ENCODE data around the gene MAP3K5. TPM values are rescaled to one million over a fixed set of nuclear protein-coding genes. Genes with fewer than 3 reads are reported as not detected.

Gene MAP3K5
- total RNA-seq, 6 donors from 2014 or later: 26.4 to 45.1 (median 41.8) TPM

- H3K27ac ChIP-seq: peak overlapping the region in 2 of 4 donors; percentile 6 to 31
- WGBS, 2 donors: 45 to 79% methylated on average over 3 of the region's 3 CpGs
- ATAC-seq (ENCODE audit: low FRiP score in 2 of 2) (peak in 1 of 2 donors; percentile 45), DNase-seq (no peak)
- TF ChIP-seq POLR2AphosphoS5 (IDR thresholded peaks at IDR 0.05) (no peak), CTCF (IDR thresholded peaks at IDR 0.05) (no peak), EP300 (IDR thresholded peaks at IDR 0.05) (no peak), POLR2A (IDR thresholded peaks at IDR 0.05) (no peak)
- H3K4me3 ChIP-seq: no peak overlapping the region
- H3K36me3 ChIP-seq: no peaks in the 10 kb centered on the region
- peaks cover 40 to 73% (median 70%) of the 10 kb centered on the region in 4 donors for H3K4me1 ChIP-seq
- H3K9me3 ChIP-seq: no peaks in the 10 kb centered on the region
- no peaks in the 10 kb centered on the region for H3K27me3 ChIP-seq
Measured at GRCh38 chr6:136764517-136764993, 27.7 kb downstream of the MAP3K5 start.

- peak overlapping the region in 2 of 4 donors; percentile 6 to 31 for H3K27ac ChIP-seq
- no peak for ATAC-seq (ENCODE audit: low FRiP score in 2 of 2)
- no peak for TF ChIP-seq EP300 (IDR thresholded peaks at IDR 0.05)
- TF ChIP-seq CTCF (IDR thresholded peaks at IDR 0.05): no peak
- TF ChIP-seq POLR2A (IDR thresholded peaks at IDR 0.05): no peak
- TF ChIP-seq POLR2AphosphoS5 (IDR thresholded peaks at IDR 0.05): no peak
Measured at GRCh38 chr6:136763716-136764516, 28.4 kb downstream of the MAP3K5 start.

GRCh38 chr6:136763255-136763654 lies 29.0 kb downstream of the MAP3K5 start:
- Histone ChIP-seq H3K27ac (no peak overlapping the region), H3K9me3 (no peaks in the 10 kb centered on the region), H3K36me3 (no peaks in the 10 kb centered on the region), H3K27me3 (no peaks in the 10 kb centered on the region), H3K4me3 (no peak overlapping the region), H3K4me1 (peaks cover 40 to 72% (median 70%) of the 10 kb centered on the region in 4 donors)
- ATAC-seq (ENCODE audit: low FRiP score in 2 of 2) (no peak), DNase-seq (no peak)
- no peak for TF ChIP-seq POLR2AphosphoS5 (IDR thresholded peaks at IDR 0.05)
- TF ChIP-seq EP300 (IDR thresholded peaks at IDR 0.05): no peak
- no peak for TF ChIP-seq CTCF (IDR thresholded peaks at IDR 0.05)
- no peak for TF ChIP-seq POLR2A (IDR thresholded peaks at IDR 0.05)
- WGBS, 2 donors: 97 to 100% methylated on average over 1 of the region's 1 CpG

More at GRCh38 chr6:136763716-136764516, 28.4 kb downstream of the MAP3K5 start:
- Histone ChIP-seq H3K27me3 (no peaks in the 10 kb centered on the region), H3K36me3 (no peaks in the 10 kb centered on the region), H3K4me1 (peaks cover 40 to 73% (median 70%) of the 10 kb centered on the region in 4 donors), H3K4me3 (no peak overlapping the region), H3K9me3 (no peaks in the 10 kb centered on the region)
- no peak for DNase-seq
- 90 to 92% methylated on average over 5 of the region's 5 CpGs for WGBS, 2 donors

- no peaks in the 10 kb centered on the region for H3K36me3 ChIP-seq
- H3K27ac ChIP-seq: peak overlapping the region; percentile 48 to 81 (median 60)
- no peaks in the 10 kb centered on the region for H3K27me3 ChIP-seq
- no peaks in the 10 kb centered on the region for H3K9me3 ChIP-seq
- DNase-seq (no peak), ATAC-seq (ENCODE audit: low FRiP score in 2 of 2) (no peak)
- TF ChIP-seq POLR2A (IDR thresholded peaks at IDR 0.05) (no peak), EP300 (IDR thresholded peaks at IDR 0.05) (no peak), POLR2AphosphoS5 (IDR thresholded peaks at IDR 0.05) (no peak), CTCF (IDR thresholded peaks at IDR 0.05) (no peak)
- H3K4me1 ChIP-seq: peaks cover 37 to 67% (median 65%) of the 10 kb centered on the region in 4 donors
- peak overlapping the region in 2 of 4 donors; percentile 2 to 14 for H3K4me3 ChIP-seq
- WGBS, 2 donors: 28 to 32% methylated on average over 3 of the region's 3 CpGs
Measured at GRCh38 chr6:136762022-136762975, 30.0 kb downstream of the MAP3K5 start.
